HG03521 (cell line): ENCODE results near the gene CD200R1L.

Source experiments
- ATAC-seq: cut with Tn5 transposase; IDR thresholded peaks from one replicate; pipeline ENCODE4 v1.9.1; 2021; ENCODE audit warnings: mild to moderate bottlenecking, moderate library complexity; ENCODE audit not compliant: unreplicated experiment

The CD200R1L gene

DNA sequence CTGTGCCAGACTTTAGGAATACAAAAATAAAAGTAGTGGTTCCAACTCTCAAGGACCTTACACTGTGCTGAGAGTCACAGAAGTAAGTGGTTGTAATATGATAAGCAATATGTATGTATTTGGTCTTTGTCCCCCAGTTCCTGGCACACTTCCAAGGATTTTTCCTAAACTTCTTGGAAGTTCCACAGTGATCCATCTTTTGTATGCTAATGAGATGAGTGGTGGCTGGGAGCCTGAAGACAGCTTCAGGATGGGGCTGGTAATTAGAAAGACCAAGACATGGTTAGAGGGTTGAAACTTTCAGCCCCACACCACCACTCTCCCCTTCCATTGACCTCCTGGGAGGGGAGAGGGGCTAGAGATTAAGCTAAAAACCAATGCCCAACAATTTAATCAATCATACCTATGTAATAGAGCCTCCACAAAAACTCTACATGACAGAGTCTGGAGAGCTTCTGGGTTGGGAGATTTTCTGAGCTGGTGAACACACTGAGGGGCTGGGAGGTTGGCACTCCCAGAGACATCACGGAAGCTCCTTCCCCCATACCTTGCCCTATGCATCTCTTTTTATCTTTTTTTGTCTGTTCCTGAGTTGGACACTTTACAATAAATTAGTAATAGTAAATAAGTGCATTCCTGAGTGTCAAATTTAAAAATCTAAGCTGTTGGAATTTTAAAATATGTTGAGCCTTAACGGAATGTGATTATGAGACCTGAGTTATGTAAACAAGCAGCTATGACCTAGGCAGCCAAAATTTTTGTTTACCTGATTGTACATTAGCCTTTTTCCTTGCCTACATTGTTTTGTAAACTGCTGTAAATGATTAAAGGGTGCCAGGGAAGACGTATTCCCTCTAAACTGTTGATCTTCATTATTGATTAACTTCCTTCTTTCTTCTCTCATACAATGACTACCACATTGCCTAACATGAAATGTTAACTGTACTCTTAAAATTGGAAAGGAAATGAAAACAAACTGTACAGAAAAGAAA lies 24.3 kb downstream of the CD200R1L start:
- ATAC-seq = no peak

DNA sequence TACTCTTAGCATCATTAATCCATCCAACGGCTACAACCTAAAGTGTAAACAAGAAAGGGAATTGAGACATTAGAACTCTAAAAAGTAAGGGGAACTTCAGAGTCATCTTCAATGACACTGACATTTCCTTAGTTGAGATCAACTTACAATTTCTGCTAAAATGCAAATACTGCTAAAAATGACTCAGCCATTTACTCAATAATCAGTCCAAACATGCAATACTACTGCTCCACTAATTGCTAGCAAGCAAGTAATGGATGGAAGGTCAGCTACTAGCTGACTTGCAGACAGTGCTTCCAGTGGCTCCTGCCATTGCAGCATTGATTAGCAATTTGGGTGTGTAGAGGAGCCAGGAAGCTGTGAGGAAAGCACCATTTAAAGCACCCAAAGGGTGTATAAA lies 28.4 kb downstream of the CD200R1L start:
- ATAC-seq = no peak

DNA sequence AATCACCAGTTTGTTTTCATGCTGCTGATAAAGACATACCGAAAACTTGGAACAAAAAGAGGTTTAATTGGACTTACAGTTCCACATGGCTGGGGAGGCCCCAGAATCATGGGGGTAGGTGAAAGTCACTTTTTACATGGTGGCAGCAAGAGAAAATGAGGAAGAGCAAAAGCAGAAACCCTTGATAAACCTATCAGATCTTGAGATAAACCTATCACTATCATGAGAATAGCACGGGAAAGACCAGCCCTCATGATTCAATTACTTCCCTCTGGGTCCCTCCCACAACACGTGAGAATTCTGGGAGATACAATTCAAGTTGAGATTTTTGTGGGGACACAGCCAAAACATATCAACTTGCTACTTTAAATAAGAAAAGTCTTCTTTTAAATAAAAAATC lies 28.9 kb downstream of the CD200R1L start:
- ATAC-seq = no peak

DNA sequence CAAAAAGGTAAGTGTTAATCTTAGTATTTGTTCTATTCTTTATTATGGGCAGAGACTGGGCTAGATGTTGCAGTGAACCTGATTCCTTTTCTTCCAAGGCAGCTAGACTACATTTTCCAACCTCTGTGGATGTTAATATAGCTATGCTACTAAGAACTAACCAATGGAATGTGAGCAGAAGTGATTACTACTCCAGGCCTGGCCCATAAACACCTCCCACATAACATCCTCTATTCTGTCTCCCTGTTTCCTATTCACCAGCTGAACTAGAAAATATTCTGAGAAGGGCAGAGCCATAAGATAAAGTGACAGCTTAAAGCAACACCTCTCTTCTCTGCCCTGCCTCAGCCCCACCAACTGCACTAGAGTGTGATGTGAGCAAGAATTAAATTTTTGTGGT lies 29.4 kb downstream of the CD200R1L start:
- no peak for ATAC-seq

GRCh38 chr3:112815981-112816380 lies 30.7 kb downstream of the CD200R1L start:
- ATAC-seq = no peak

GRCh38 chr3:112814266-112814665 lies 32.4 kb downstream of the CD200R1L start:
- ATAC-seq = no peak

DNA sequence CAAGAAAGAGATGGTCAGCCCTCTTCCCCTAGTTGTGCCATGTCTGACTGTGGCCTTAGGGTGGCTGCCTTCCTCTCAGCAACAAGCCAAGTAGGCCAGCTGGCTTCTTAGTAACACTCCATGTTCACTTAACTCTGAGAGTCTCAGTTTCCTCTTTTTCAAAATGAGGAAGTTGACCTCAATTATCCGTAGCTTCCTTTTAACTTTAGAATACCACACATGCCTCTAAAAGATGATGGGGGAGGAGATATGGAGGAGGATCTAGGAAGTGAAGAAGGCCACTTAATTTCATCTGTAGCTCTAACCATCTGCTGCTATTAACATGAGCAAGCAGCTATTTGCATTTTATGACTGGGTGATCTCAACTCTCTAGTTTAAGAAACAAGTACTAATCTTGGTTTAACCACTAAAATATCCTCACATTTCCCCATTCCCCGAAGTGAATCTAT lies 32.9 kb downstream of the CD200R1L start:
- ATAC-seq = peak; percentile 75

DNA sequence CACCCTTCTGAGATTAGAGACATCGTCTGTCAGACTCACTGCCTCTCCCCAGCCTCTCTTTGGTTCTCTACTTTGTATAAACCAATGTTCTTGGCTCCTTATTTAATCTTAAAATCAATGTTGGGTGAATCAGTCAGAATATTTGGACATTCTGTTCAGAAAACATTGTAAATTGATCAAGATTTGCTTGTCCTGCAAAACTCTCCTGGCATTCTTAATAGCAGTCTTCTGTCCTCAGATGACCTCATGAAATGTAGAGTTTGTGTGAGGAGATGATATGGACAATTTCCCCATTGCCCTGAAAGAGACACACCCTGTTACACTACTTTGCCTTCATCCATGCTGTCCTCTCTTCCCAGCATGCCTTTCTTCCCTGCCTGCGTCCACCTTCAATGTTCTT lies 33.6 kb downstream of the CD200R1L start:
- no peak for ATAC-seq

- ATAC-seq = no peak
Measured at GRCh38 chr3:112811917-112812660, 34.6 kb downstream of the CD200R1L start.

DNA sequence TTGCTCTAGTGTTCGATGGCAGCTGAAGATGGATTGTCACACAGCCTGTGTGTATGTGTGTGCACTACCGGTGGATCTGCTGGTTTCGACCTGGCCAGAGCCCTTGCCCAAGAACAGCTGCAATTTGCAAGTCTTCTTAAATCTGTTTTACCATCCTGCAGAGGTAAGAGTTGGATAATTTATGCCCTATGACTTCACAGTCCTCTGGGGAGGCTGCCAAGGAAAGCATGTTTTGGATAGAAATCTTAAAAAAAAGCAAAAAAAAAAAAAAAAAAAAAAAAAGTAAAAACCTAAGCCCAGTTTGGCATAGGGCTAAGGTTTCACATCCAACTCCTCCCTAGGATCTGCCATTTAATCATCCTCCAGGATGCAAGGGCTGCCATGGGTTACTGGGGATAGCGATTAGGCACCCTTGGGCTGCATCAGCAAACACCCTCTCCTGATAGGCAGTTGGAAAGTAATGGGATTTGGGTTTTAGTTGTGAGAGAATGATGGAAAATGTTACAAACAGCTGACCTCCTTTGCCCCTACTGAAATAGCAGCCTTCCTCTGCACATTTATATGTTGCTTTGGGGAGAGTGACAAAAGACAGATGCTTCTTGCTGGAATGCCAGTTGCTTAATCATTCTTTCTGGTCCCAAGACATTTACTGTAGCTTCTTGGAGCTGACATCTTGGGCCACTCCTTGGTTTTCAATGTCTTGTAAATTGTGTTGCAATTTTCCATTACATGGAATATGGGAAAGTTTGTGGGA lies 35.4 kb downstream of the CD200R1L start:
- no peak for ATAC-seq

GRCh38 chr3:112810561-112810960 lies 36.1 kb downstream of the CD200R1L start:
- no peak for ATAC-seq

GRCh38 chr3:112808136-112808535 lies 38.5 kb downstream of the CD200R1L start:
- ATAC-seq = no peak

DNA sequence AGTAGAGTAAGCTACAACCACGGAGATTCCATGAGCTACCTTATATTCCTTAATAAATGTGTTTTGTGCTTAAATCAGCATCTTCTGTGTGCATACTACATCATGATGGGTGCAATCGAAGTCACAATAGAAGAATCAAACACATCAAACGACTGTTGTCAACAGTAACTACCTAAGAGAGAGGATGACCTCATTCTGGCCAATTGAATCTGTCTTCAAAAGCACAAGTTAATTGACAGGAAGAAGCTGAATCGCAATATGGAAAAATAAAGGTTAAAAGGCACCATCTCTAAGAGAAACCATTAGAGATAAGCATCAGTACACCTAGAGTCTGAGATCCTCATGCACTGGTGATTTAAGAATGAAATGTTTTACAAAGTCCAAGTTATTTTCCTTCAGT lies 39.0 kb downstream of the CD200R1L start:
- no peak for ATAC-seq

DNA sequence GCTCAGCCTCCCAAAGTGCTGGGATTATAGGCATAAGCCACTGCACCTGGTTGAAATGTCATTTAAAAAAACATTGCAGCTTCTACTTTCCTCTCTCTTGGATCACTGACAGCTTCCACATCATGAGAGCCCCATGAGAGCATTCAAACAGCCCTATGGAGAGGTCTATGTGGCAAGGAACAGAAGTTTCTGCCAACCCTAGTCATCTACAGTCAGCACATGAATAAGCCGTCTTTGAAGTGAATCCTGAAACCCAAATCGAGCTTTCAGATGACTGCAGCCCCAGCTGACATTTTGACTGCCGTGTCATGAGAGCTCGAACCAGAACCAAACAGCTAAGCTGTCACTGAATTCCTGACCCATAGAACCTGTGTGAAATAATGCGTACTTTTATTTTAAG lies 39.8 kb downstream of the CD200R1L start:
- no peak for ATAC-seq

- ATAC-seq = no peak
Measured at GRCh38 chr3:112805126-112805525, 41.5 kb downstream of the CD200R1L start.

GRCh38 chr3:112804021-112804420 lies 42.6 kb downstream of the CD200R1L start:
- ATAC-seq = no peak

GRCh38 chr3:112803467-112803866 lies 43.2 kb downstream of the CD200R1L start:
- ATAC-seq = no peak

DNA sequence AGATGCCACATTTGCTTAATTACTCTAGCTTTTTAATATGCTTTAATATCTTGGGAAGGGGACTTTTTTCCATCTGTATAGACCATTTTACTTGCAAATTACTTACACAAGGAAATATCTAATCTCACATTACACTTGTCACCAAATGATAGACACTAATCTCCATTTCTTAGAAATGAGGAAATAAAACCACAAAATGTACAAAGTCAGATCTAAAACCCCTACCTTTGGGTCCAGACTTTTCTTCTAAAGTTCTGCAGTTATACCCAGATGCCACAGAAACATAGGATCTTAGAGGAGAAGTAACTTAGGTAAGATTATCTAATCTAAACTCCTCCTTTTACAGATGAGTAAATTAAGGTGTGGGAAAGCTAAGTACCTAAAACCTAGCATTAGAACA lies 44.3 kb downstream of the CD200R1L start:
- no peak for ATAC-seq

GRCh38 chr3:112799946-112800345 lies 46.7 kb downstream of the CD200R1L start:
- ATAC-seq = no peak

DNA sequence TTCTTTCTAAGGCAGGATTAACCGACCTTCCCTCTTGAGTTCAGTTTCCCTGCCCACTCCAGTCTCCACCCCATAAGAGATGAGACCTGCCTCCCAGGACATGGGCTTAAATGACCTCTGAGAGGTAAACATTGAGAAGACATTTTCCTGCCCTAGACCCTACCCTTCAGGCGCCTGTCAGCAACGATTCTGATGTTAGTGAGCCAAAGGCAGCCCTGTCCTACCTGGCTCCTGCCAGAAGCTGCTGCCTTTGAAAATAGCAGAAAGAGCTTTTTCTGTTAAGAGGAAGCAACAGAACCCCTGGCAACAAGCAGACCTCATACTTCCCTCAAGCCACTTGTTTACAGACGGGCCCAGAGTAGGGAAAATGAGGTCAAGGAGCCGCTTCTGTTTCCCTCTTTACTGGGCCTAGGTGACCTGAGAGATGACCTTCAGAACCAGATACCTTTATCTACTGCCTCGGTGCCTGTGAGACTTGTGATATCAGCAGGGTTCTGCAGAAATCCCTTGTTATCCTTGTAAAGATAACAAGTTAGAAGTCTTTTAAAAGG lies 52.0 kb downstream of the CD200R1L start:
- ATAC-seq = no peak
